DOHH2 (cell line): ENCODE measurements around the gene TERT.

Source experiments
- H3F3A ChIP-seq: fragments of 200-600 bp; sonication (generic), shearing (Covaris generic); 2 replicates; pipeline ENCODE4 v1.6.0; 2016; ENCODE audit warnings: antibody characterized with exemption, mild to moderate bottlenecking; ENCODE audit not compliant: control insufficient read depth, insufficient read depth
- H3K27ac ChIP-seq: fragments of 200-600 bp; sonication (generic); 2 replicates; pipeline ENCODE4 v1.5.1; 2014; ENCODE audit warnings: low read depth, mild to moderate bottlenecking, low read length, moderate library complexity
- H3K27me3 ChIP-seq: fragments of 200-600 bp; sonication (generic); 2 replicates; pipeline ENCODE4 v1.6.1; 2014; ENCODE audit warnings: mild to moderate bottlenecking, low read length, mixed read lengths; ENCODE audit not compliant: control insufficient read depth
- H3K36me3 ChIP-seq: fragments of 200-600 bp; sonication (generic); 2 replicates; pipeline ENCODE4 v1.6.1; 2014; ENCODE audit warnings: mild to moderate bottlenecking, low read length, moderate library complexity, mixed read lengths; ENCODE audit not compliant: control insufficient read depth
- H3K4me1 ChIP-seq: fragments of 200-600 bp; sonication (generic); 2 replicates; pipeline ENCODE4 v1.6.1; 2014; ENCODE audit warnings: mild to moderate bottlenecking, low read length, mixed read lengths; ENCODE audit not compliant: control insufficient read depth
- H3K4me2 ChIP-seq: fragments of 200-600 bp; sonication (generic); 2 replicates; pipeline ENCODE4 v1.6.0; 2014; ENCODE audit warnings: mild to moderate bottlenecking, low read length, moderate library complexity
- H3K4me3 ChIP-seq: fragments of 200-600 bp; sonication (generic); 2 replicates; pipeline ENCODE4 v1.5.1; 2014; ENCODE audit warnings: mild to moderate bottlenecking, low read length, mixed read lengths
- H3K79me2 ChIP-seq: fragments of 200-600 bp; sonication (generic); 2 replicates; pipeline ENCODE4 v1.6.1; 2014; ENCODE audit warnings: mild to moderate bottlenecking, low read length, mixed read lengths; ENCODE audit not compliant: control insufficient read depth
- H3K9me2 ChIP-seq: fragments of 200-600 bp; sonication (generic); replicated peaks from 2 replicates; pipeline ENCODE4 v1.6.1; 2014; ENCODE audit warnings: mild to moderate bottlenecking, low read length, mixed read lengths; ENCODE audit not compliant: control insufficient read depth
- H3K9me3 ChIP-seq: fragments of 200-600 bp; sonication (generic); 2 replicates; pipeline ENCODE4 v1.6.1; 2014; ENCODE audit warnings: antibody characterized with exemption, low read length, mixed read lengths; ENCODE audit not compliant: control insufficient read depth, insufficient read depth
- H4K20me1 ChIP-seq: fragments of 200-600 bp; sonication (generic); 2 replicates; pipeline ENCODE4 v1.6.0; 2014; ENCODE audit warnings: low read depth, mild to moderate bottlenecking, antibody characterized with exemption, low read length, moderate library complexity; ENCODE audit not compliant: control insufficient read depth, insufficient read depth
- EZH2phosphoT487 ChIP-seq: fragments of 200-600 bp; sonication (generic); IDR thresholded peaks from 2 replicates; pipeline ENCODE4 v1.6.1; 2017; ENCODE audit warnings: borderline replicate concordance, mild to moderate bottlenecking, antibody characterized with exemption, low read length, moderate library complexity, mixed read lengths
- TF ChIP-seq, protein P1 (sequence below): fragments of 200-600 bp; sonication (generic); IDR thresholded peaks from one replicate; pipeline ENCODE4 v1.5.1; 2014; ENCODE audit warnings: antibody characterized with exemption, mild to moderate bottlenecking, low read depth, low read length; ENCODE audit not compliant: poor library complexity, severe bottlenecking

TERT gene

DNA sequence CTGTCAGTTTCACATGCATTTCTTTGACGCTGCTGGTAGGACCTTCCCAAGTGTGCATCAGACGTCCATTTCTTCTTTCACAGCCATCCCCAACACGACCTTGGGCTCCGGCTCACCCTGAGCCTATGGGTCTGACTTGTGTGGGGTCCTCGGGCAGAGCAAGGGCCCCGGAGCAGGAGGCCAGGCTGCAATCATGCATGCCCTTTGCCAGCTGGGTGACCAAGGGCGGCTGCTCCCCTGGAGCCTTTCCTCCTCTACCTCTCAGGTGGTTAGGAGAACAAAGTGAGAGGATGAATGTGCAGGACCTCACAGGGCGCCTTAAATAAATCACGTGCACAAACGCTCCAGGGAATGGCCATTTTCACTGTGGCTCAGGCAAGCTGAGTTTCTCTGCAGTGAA, 33.2 kb downstream of the TERT start:
- TF ChIP-seq, protein P1, sequence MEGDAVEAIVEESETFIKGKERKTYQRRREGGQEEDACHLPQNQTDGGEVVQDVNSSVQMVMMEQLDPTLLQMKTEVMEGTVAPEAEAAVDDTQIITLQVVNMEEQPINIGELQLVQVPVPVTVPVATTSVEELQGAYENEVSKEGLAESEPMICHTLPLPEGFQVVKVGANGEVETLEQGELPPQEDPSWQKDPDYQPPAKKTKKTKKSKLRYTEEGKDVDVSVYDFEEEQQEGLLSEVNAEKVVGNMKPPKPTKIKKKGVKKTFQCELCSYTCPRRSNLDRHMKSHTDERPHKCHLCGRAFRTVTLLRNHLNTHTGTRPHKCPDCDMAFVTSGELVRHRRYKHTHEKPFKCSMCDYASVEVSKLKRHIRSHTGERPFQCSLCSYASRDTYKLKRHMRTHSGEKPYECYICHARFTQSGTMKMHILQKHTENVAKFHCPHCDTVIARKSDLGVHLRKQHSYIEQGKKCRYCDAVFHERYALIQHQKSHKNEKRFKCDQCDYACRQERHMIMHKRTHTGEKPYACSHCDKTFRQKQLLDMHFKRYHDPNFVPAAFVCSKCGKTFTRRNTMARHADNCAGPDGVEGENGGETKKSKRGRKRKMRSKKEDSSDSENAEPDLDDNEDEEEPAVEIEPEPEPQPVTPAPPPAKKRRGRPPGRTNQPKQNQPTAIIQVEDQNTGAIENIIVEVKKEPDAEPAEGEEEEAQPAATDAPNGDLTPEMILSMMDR, result no peak
- TF ChIP-seq EZH2phosphoT487, result no peak
- Histone ChIP-seq H3K9me2 (no peaks in the 10 kb centered on the region), H3F3A (no peaks in the 10 kb centered on the region), H3K4me3 (no peak overlapping the region), H4K20me1 (no peaks in the 10 kb centered on the region), H3K27me3 (no peaks in the 10 kb centered on the region), H3K27ac (no peak overlapping the region), H3K4me2 (no peak overlapping the region), H3K9me3 (no peaks in the 10 kb centered on the region), H3K36me3 (peaks cover 53% of the 10 kb centered on the region), H3K4me1 (no peaks in the 10 kb centered on the region), H3K79me2 (no peaks in the 10 kb centered on the region; the same call in 1 of the 2 replicates)

DNA sequence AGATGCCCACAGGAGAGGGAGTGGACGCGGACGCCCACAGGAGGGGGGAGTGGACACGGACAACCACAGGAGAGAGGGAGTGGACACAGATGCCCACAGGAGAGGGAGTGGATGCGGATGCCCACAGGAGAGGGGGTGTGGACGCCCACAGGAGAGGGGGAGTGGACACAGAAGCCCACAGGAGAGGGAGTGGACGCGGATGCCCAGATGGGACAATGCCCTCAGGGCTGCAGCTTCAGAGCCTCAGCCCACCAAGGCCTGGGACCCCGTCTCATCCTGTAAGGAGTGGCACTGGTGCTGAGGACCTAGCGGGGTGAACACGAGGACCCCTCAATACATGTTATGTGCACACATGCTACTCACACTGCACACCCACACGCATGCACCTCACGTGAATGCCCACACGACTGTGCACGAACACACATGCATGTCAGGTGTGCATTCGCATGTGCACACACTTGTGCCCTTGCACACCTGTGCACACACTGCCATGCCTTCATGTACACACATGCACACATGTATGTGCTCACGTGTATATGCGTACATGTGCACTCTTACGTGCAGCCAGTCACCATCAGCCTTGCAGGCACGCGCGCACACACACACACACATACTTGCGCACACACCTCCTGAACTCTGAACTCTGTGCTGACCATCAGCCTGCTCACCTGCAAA, 34.9 kb downstream of the TERT start:
- no peak overlapping the region for H3K4me2 ChIP-seq
- H3F3A ChIP-seq, result no peaks in the 10 kb centered on the region
- no peaks in the 10 kb centered on the region for H4K20me1 ChIP-seq
- no peaks in the 10 kb centered on the region for H3K79me2 ChIP-seq
- no peak for TF ChIP-seq EZH2phosphoT487
- TF ChIP-seq, protein P1, result no peak
- no peaks in the 10 kb centered on the region for H3K9me3 ChIP-seq
- H3K4me1 ChIP-seq, result no peaks in the 10 kb centered on the region
- H3K27me3 ChIP-seq, result no peaks in the 10 kb centered on the region
- H3K9me2 ChIP-seq, result no peaks in the 10 kb centered on the region
- no peak overlapping the region for H3K27ac ChIP-seq
- H3K4me3 ChIP-seq, result no peak overlapping the region
- peaks cover 37% of the 10 kb centered on the region for H3K36me3 ChIP-seq

DNA sequence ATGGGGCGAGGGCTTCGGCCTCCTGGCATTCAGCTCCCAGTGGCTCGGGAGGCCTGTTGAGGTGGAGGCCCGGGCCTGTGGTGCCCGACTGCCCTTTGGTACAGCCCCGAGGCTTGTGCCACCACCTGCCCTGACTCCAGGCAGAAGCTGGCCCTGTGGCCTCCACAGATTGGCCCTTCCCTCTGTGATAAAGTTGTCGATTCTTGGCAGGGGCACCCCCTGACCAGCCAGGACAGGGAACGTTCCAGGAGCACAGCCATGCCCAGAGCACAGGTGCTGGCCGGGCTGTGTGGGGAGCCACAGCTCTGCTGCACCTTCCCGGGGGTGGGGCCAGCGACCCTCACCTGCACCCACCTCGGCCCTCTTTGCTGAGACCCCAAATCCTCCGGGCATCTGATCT, 37.0 kb downstream of the TERT start:
- no peaks in the 10 kb centered on the region for H3K9me2 ChIP-seq
- H3K27me3 ChIP-seq, result no peaks in the 10 kb centered on the region
- H3K4me2 ChIP-seq, result no peak overlapping the region
- H3K79me2 ChIP-seq, result no peaks in the 10 kb centered on the region
- no peak overlapping the region for H3K27ac ChIP-seq
- TF ChIP-seq EZH2phosphoT487, result no peak
- TF ChIP-seq, protein P1, result no peak
- H4K20me1 ChIP-seq, result no peaks in the 10 kb centered on the region
- H3K4me3 ChIP-seq, result no peak overlapping the region
- peaks cover 23% of the 10 kb centered on the region for H3K36me3 ChIP-seq
- no peaks in the 10 kb centered on the region for H3F3A ChIP-seq
- no peaks in the 10 kb centered on the region for H3K9me3 ChIP-seq
- no peaks in the 10 kb centered on the region for H3K4me1 ChIP-seq
